GM21786 (cell line): ENCODE data around the gene STX1B.

Source experiments
- ATAC-seq: cut with Tn5 transposase; IDR thresholded peaks from one replicate; pipeline ENCODE4 v1.9.1; 2021; ENCODE audit not compliant: unreplicated experiment

STX1B gene

DNA sequence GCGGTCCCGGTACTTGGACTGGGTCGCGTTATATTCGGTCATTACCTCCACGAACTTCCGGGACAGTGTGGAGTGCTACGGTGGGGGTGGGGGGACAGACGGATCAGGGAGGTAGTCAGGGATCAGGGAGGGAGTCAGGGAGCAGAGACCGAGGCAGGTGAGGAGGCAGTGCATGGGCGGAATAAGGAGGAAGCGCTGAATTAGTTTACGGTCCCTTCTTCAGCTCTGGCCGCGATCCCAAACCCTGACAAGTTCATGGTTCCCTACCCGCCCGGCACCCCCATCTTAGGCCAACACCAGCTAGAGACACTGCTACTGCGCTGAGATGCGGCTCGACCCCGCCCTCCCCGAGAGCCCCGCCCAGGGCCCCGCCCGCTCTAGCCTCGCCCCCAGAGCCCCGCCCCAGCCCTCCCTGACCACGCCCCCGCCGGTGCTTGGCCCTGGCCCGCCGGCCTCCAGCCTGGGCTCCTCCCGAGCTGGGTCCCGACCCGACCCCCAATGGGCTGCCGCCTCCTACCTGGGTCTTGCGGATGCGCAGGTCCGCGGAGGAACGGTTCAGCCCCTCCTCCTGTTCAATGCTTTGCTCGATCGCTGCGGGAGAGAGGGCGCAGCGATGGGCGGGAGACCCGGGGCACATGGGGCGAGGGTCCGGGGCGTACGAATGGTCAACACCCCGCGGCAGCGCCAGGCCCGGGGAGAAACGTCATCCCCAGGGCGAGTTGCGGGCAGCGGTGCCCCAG, 13.3 kb downstream of the STX1B start:
- ATAC-seq = peak; percentile 62

DNA sequence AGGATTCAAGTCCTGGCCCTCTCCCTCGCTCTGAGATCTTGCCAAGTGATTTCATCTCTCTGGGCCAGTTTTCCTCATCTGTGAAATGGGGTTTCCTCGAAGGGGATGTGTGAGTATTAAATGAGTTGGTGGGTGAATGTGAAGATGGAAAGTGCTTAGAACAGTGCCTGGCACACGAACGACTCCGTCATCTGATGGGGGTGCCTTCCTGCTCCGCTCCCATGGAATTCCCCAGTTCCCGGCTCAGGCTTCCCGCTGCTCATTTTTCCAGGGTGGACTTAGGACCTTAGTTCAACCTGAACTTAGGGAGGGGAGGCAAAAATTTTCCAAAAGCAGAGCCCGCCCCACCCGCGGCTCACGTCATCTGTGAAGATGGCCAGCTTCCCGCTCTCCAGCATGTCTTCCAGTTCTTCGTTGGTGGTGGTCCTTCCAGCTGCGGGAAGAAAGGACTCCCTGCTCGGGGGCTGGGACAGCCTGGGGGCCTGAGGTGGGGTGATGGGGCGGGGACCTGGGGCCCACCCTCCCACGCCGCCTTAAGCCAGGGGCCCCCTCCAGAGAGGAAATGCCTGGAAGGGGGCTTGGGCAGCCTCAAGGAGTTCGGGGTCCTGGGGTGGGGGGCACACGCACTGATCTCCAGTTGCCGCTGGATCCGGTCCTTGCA, 14.0 kb downstream of the STX1B start:
- no peak for ATAC-seq

DNA sequence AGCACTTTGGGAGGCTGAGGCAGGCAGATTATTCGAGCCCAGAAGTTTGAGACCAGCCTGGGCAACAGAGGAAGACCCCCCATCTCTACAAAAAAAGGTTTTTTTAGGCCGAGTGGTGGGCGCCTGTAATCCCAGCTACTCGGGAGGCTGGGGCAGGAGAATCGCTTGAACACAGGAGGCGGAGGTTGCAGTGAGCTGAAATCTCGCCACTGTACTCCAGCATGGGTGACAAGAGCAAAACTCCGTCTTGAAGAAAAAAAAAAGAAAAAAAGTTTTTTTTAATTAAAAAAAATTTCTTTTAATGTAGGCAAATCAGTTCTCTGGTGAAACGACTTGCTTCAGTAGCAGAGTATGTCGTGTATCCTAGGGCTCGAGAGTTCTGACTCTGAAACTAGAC, 14.5 kb downstream of the STX1B start:
- no peak for ATAC-seq

DNA sequence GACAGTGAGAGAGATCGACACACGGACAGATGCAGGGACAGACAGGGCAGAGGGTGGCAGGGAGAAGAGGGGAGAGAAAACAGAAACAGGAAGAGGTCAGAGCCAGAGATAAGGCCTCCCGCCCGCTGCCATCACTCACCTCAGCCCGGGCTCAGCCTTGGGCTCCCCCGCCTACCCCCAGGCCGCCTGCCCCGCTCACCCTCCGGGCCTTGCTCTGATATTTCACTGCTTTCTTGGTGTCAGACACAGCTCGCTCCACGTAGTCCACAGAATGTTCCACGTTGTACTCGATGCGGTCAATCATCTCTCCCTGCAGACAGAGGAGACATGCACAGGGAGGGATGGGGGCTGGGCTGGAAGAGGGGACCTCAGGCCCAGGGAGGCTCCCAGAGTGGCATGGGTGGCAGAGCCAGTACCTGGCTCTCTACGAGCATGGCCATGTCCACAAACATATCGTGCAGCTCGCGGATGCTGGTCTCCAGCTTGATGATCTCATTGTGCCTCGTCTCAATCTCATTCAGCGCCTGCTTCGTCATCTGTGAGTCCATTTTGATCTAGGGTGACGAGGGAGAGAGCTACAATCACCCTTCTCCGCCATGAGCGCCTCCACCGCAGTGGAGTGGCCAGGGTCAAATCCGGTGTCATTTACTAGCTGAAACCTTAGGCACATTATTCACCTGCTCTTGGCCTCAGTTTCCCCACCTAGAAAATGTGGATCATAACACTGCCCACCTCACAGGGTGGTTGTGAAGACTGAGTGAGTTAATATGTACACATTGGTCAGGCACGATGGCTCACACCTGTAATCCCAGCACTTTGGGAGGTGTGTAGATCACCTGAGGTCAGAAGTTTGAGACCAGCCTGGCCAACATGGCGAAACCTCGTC, 17.3 kb downstream of the STX1B start:
- ATAC-seq = no peak

DNA sequence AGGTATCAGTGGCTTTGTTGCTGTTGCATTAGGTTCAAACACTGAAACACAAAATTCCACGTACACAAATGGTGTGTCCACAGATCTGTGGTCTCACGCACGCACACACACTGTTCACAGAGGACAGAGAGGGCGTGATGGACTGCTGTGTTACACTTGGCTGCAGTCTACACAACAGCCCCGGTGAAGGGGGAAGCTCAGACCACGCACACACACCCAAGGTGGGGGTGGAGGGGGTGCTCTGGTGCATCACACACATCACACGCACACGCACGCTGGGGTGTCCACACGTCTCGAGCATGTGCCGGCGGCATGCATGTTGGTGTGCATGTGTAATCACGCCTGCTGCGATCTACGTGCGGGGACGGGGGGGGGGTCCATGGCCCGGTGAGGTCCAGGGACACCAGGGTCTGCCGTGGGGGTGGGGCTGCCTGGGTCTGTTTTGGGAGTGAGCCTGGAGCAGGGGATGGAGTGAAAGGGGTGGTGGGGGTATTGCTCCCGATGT, 18.1 kb downstream of the STX1B start:
- ATAC-seq = no peak

DNA sequence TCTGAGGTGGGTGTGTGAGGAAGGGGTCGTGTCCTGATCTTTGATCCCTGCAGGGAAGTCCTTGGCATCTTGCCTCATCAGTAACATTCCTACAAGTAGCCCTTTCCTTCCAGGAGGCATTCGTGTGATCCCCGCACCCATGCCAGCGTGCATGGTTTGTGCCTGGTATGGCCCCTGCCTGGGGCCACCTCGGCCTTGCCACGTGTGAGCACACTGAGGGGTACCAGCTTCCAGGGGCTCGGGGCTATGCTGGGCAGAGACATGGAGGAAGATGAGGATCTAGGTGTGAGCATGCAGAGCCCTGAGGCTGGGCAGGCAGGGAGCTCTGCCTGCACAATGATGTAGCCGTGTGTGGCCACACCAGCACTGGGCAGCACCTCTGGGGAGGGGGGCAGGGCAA, 19.4 kb downstream of the STX1B start:
- ATAC-seq = no peak

DNA sequence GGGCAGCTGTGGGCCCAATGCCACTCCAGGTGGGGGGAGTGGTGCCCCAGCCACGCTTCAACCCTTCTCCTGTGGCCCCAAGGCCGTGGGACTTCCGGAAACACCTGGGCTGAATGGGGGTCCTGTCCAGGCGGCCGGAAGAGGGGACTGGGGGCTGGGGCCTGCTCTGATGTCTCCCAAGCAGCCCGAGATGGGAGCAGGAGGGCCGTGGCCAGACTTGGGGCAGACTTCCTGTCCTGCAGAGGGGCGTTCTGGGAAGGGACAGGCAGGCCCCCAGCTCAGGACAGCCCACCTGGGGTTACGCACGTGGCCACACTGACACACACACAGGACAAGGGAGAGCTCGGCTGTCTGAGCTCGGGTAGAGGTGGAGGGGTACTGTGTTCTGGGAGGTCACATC, 20.3 kb downstream of the STX1B start:
- no peak for ATAC-seq

DNA sequence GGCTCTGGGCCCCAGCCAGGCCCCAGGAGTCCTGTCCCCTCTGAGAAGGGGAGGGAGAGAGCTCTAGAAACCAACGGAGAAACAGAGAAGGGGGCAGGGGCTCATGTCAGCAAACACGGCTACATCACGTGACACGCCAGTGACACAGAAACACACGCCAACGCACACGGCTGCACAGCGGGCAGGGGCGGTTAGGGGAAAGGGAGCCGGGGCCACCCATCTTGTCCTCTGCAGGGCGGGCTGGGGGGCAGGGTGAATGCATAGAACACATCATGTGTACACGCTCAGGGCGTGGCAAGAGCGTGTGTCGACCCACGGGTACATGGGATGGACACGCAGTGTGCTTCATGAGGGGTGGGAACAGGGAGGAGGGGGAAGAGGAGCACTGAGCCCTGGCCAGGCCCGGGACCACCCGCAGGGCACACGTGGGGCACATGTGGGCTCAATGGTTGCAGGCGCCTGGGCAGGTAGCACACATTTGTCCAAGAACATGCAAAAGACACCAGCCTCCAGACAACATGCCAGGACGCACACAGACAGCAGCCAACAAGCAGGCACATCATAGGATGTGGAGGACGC, 20.9 kb downstream of the STX1B start:
- ATAC-seq = no peak

DNA sequence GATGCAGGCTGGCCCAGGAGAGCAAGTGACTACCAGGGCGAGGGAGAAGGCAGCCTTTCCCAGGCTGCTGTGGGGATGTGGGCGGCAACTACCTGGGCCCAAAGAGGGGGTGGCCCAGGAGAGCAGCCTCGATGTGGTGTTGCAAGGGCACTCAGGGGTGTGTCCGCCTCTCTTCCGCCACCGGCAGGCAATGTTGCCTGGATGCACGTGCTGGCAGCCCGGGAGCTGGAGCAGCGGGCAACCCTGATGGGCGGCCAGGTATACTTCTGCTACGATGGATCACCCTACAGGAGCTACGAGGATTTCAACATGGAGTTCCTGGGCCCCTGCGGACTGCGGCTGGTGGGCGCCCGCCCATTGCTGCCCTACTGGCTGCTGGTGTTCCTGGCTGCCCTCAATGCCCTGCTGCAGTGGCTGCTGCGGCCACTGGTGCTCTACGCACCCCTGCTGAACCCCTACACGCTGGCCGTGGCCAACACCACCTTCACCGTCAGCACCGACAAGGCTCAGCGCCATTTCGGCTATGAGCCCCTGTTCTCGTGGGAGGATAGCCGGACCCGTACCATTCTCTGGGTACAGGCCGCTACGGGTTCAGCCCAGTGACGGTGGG, 22.8 kb downstream of the STX1B start:
- no peak for ATAC-seq

DNA sequence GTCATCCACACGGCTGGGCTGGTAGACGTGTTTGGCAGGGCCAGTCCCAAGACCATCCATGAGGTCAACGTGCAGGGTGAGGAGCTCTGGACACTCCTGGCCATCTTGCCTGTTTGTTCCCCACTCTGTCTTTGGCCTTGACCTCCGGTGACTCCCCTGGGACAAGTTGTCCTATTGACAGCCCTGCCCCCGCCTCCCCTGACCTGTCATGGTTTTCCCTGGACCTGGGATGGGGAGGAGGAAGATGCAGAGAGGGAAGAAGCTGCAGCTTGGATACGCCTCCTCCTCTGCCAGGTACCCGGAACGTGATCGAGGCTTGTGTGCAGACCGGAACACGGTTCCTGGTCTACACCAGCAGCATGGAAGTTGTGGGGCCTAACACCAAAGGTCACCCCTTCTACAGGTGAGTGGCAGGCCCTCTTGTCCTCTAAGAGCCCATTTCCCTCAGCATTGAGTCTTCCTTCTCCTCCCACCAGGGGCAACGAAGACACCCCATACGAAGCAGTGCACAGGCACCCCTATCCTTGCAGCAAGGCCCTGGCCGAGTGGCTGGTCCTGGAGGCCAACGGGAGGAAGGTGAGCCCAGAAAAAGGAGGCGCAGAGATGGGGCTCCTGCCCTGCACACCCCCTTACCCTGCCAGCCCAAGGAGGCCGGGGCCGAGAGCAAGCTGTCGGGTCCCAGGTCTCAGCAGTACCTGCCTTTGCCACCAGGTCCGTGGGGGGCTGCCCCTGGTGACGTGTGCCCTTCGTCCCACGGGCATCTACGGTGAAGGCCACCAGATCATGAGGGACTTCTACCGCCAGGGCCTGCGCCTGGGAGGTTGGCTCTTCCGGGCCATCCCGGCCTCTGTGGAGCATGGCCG, 24.1 kb downstream of the STX1B start:
- no peak for ATAC-seq

DNA sequence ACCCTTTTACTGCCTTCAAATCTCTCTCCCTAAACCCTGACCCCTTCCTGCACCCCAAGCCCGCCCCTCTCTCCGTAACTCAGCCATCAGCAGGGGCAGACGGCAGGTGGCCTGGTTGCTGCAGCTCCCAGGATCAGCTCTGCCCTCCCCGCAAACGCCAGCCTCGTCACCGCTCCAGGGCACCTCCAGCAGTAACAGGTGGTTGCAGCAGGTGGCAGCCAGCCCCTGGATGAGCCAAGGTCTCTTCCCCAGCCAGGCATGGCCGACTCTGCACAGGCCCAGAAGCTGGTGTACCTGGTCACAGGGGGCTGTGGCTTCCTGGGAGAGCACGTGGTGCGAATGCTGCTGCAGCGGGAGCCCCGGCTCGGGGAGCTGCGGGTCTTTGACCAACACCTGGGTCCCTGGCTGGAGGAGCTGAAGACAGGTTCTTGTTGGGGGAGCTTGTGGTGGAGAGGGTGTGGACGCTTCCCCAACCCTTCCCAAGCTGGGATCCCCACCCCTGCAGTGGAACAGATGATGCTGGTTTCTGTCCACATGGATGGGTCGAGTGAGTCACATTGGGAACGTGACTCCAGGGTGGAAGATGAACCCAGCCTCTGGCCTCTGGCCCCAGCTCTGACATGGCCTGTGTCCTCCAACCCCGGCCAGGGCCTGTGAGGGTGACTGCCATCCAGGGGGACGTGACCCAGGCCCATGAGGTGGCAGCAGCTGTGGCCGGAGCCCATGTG, 24.9 kb downstream of the STX1B start:
- no peak for ATAC-seq

DNA sequence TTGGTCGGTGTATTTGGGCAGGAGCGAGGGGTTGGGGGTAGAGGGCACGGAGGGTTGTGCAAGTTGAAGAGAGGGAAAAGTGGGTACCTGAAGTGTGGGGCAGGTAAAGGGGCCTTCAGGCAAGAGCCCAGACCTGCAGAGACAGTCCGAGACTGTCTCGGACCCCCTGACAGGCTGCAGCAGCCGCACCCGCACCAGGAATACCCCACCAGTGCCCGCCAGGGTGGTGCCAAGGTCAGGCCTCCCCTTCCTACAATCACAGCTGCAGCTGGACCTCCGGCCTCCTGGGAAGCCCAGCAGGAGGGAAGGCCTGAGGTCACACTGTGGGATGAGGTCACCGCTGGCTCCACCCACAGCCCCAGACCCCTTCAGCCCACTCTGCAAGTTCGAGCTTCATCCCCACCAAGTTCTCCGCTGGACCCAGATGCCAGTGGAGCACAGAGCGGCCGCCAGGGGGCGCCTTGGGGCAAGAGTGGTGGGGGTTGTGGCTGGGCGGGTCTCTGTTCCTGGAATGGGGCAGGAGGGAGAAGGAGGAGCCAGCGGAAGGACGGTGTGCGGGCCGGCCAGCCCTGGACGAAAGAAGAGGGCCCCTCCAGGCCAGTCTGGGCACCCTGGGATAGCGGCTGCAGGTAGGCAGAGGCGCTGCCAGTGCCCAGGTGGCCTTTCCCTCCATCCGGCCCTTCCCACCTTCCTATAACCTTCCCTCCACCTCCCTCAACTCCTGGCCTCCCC, 25.6 kb downstream of the STX1B start, which contains the start of gene HSD3B7:
Gene HSD3B7, plus strand, starts transcription at position 539 of the 732 bp plus-strand sequence. CDS start 452 bp downstream, outside the sequence.
- ATAC-seq = no peak

DNA sequence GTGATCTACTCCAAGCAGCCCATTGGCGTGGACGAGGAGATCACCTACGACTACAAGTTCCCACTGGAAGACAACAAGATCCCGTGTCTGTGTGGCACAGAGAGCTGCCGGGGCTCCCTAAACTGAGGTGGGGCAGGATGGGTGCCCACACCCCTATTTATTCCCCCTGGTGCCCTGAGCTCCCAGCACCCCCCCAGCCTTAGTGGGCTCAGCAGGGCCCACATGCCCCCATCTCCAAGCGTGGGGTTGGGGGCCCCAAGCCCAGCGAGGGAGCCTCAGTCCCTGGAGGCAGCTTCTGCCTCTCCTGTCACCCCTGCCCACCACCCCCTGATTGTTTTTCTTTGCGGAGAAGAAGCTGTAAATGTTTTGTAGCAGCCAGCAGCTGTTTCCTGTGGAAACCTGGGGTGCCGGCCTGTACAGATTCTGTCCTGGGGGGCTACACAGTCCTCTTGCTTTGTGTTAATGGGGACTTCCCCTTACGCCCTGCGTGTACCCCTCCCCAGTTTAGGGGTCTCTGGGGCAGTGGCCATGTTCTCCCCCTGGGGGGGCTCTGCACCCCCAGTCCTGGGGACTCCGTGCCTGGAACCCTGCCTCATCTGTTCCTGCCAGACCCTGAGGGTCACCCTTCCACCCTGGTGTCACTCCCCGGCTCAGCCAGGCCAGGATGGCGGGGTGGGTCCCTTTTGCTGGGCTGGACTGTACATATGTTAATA, 26.4 kb downstream of the STX1B start:
- ATAC-seq = no peak

DNA sequence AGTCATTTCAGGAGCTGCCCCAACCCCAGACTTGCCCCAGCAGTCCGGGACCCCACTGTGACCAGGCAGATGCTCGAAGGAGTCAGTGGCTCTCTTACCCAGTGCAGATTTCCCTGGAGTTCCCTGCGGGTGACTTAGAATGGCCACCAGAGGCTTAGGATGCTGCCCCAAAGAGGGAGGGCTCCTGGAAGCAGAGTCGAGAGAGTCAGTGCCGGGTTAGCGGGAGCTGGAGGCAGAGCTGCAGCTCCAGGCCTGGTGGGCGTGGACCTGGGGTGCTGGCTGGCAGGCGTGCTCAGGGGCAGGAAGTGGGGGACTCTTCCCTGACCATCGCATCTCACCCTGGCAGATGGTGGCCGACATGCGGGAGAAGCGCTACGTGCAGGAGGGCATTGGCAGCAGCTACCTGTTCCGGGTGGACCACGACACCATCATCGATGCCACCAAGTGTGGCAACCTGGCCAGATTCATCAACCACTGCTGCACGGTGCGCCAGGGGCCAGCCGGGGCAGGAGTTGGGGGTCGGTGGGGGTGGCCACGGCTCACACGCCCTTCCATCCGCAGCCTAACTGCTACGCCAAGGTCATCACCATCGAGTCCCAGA, 27.0 kb downstream of the STX1B start:
- no peak for ATAC-seq

DNA sequence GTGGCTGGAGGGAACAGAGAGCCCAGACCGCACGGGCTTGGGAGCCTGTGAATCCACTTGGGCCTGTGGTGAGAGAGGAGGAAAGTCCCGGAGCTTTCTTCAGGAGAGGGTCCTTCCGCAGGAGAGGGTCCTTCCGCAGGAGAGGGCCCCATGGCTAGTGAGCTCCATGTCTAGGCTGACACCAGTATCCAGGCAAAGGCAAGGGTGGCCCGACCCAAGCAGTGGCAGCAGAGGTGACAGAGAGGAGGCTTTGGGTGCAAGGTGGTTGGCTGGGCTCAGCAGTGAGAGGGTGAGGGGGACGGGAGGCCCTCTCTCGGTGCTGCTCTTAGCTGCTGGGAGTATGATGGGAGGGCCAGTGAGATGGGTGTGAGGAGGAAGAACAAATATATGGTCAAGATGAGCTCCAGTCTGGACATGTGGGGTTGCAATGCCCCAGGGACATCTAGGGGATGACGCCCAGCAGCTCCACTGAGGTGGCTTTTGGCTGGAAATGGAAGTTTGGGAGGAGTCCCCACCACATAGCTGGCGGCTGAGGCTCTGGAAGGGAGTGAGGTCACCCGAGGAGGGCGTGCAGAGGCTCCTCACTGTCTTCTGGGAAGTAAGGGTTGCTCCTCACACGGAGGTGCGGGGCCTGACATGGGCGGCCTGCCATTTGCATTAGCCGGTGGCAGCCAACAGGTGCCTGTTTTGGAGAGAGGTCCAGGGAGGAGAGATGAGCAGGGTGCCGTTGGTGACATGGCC, 27.7 kb downstream of the STX1B start:
- ATAC-seq = no peak

DNA sequence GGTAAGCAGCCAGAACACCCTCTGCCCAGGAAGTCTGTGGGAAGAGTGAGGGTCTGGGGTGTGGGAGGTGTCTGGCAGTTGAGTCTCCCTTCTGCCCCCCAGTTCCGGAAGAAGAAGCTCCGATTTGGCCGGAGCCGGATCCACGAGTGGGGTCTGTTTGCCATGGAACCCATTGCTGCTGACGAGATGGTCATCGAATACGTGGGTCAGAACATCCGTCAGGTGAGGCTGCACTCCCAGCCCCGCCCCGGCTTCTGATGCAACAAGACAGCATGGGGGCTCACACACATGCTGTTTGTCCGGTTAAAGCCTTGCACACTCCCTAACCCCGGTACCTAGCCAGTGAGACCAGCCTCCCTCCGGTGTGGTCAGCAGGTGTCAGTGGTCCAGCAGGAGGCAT, 29.5 kb downstream of the STX1B start:
- ATAC-seq = no peak

DNA sequence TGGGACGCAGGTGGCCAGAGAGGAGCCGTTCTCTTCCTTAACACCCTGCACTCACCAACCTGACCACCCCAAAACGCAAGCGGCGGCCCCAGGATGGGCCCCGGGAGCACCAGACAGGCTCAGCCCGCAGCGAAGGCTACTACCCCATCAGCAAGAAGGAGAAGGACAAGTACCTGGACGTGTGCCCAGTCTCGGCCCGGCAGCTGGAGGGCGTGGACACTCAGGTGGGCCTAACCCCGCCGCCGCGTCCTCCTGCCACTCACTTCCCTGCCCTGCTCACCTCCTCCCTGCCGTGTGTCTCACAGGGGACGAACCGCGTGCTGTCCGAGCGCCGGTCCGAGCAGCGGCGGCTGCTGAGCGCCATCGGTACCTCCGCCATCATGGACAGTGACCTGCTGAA, 30.0 kb downstream of the STX1B start:
- no peak for ATAC-seq
